Mucosa of descending colon (tissue), 3 donors: ENCODE measurements around the gene LRRTM4. TPM values are rescaled to one million over a fixed set of nuclear protein-coding genes. Genes with fewer than 3 reads are reported as not detected.

Experiments
- ATAC-seq: fragments of 200-7000 bp; cut with Tn5 transposase; one replicate; pipeline ENCODE4 v1.9.1; 2020; ENCODE audit warnings: mild to moderate bottlenecking, moderate library complexity
- DNase-seq, 3 donors: peaks; one replicate each; pipeline ENCODE4 v3.0.0-alpha.2; 2020
- H3K36me3 ChIP-seq: fragments of 200-600 bp; one replicate; pipeline ENCODE4 v1.8.0; 2021; ENCODE audit warnings: low read depth, mild to moderate bottlenecking
- H3K4me1 ChIP-seq: fragments of 200-600 bp; one replicate; pipeline ENCODE4 v1.8.0; 2021; ENCODE audit warnings: low read depth, mild to moderate bottlenecking
- H3K4me3 ChIP-seq: fragments of 200-600 bp; one replicate; pipeline ENCODE4 v1.8.0; 2021; ENCODE audit warnings: mild to moderate bottlenecking
- H3K9me3 ChIP-seq: fragments of 200-600 bp; one replicate; pipeline ENCODE4 v1.8.0; 2021; ENCODE audit warnings: mild to moderate bottlenecking
- CTCF ChIP-seq: fragments of 200-600 bp; IDR thresholded peaks from one replicate; pipeline ENCODE4 v1.8.0; 2022; ENCODE audit warnings: antibody characterized with exemption, mild to moderate bottlenecking
- intact Hi-C, 2 donors: fragments of 100-400 bp; cut with DNase I in 1 of 2; cut with micrococcal nuclease in 1 of 2; formaldehyde crosslinking; loops; one replicate each; pipeline versions ENCODE4 v1.11.0 to v1.11.1; 2022; cut with DNase I, micrococcal nuclease
- total RNA-seq, 3 donors: library from RNA; stranded (reverse); fragmentation: NEBNext Ultra II Directional in 2 of 3; extraction: Animal tissue kit (Norgen Biotek cat#: 25700) in 2 of 3; gene quantifications; one replicate each; pipeline versions ENCODE4 v1.2.1 to v1.2.4, GENCODE V29; 2021 to 2023
- donor health status: DM: no; HTN: no; CAD: no; lungs with moderate emphysema.
- donor health status: DM: no; HTN: no; CAD: no.
- donor health status: DM: no; HTN: yes; CAD: no.

Gene LRRTM4
- total RNA-seq, 3 donors from 2014 or later: 0.41 to 1.4 TPM; not detected in 1

- DNase-seq (no peak), ATAC-seq (no peak)
- no peak for TF ChIP-seq CTCF
- no peaks in the 10 kb centered on the region for H3K36me3 ChIP-seq
- no peaks in the 10 kb centered on the region for H3K4me1 ChIP-seq
- H3K4me3 ChIP-seq: no peak overlapping the region
- H3K9me3 ChIP-seq: no peaks in the 10 kb centered on the region
- intact Hi-C loops: no loop called here
These were observed 123.1 kb downstream of the LRRTM4 start for GRCh38 chr2:77398970-77399600.

DNA sequence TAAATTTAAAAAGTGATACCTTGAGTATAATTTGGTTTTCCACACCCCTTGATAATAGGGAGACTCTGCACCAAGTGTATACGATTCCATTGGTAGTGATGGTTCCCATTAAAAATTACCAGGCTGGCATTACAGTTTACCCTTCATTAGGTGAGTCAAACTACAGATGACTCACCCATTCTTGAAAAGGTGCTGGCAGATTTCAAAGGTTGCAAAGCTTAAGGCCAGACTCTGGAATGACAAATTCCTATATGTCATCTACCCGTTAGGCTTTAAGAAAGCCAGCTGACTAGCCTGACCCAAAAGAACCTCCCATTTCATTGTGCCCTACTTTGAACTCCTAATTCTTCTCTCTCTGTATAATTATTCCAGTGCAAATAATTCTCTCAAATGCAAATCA lies 124.4 kb downstream of the LRRTM4 start:
- no peak overlapping the region for H3K4me3 ChIP-seq
- intact Hi-C loops: no loop called here
- DNase-seq (no peak), ATAC-seq (no peak)
- TF ChIP-seq CTCF: no peak
- H3K9me3 ChIP-seq: no peaks in the 10 kb centered on the region
- no peaks in the 10 kb centered on the region for H3K36me3 ChIP-seq
- H3K4me1 ChIP-seq: no peaks in the 10 kb centered on the region

DNA sequence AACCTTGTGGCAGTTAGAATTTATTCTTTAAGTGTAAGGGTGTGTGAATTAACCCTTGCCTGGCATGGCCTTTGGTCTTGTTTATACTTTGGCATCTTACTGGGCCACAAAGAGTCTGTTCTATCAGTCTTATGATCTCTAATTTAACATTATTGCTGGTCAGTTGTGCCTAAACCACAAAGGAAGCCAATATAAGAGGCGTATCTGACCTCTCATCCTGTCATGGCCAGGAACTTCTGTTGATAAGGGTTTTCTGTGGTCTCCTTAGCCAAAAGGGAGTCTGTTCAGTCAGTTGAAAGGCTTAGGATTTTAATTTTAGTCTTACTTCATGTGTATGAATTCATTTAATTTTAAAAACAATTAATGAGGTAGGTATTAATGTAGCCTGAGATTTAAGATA lies 127.2 kb downstream of the LRRTM4 start:
- no peaks in the 10 kb centered on the region for H3K36me3 ChIP-seq
- DNase-seq (no peak), ATAC-seq (no peak)
- no peak overlapping the region for H3K4me3 ChIP-seq
- intact Hi-C loops: no loop called here
- H3K4me1 ChIP-seq: no peaks in the 10 kb centered on the region
- H3K9me3 ChIP-seq: no peaks in the 10 kb centered on the region
- no peak for TF ChIP-seq CTCF

GRCh38 chr2:77391119-77391518 lies 131.1 kb downstream of the LRRTM4 start:
- TF ChIP-seq CTCF: no peak
- no peak for ATAC-seq
- intact Hi-C loops: no loop called here
- Histone ChIP-seq H3K4me3 (no peak overlapping the region), H3K9me3 (no peaks in the 10 kb centered on the region), H3K4me1 (no peaks in the 10 kb centered on the region), H3K36me3 (no peaks in the 10 kb centered on the region)
- no peak for DNase-seq

DNA sequence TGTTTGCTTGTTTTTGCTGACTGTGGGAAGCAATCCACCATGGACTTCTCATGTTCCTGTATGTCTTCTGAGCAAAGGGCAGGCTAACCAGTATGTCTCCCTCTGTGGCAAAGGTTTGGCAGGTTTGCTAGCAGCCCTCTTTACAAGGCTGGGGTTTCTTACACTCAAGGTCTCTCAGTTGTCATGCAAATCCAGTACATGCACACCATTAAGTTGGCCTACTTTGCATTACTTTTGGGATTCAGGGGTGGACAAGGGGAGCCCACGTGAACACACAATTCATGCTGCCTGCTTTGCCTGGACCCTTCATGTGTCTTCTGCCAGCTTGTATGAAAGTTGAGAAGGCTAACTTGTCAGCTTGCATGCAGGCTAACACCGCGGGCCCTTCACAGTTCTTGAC lies 134.9 kb downstream of the LRRTM4 start:
- intact Hi-C loops: no loop called here
- no peak for TF ChIP-seq CTCF
- ATAC-seq (no peak), DNase-seq (no peak)
- no peaks in the 10 kb centered on the region for H3K36me3 ChIP-seq
- H3K4me3 ChIP-seq: no peak overlapping the region
- no peaks in the 10 kb centered on the region for H3K4me1 ChIP-seq
- H3K9me3 ChIP-seq: no peaks in the 10 kb centered on the region

GRCh38 chr2:77372636-77373035 lies 149.5 kb downstream of the LRRTM4 start:
- H3K36me3 ChIP-seq: no peaks in the 10 kb centered on the region
- no peaks in the 10 kb centered on the region for H3K9me3 ChIP-seq
- DNase-seq: no peak
- TF ChIP-seq CTCF: no peak
- no peak for ATAC-seq
- intact Hi-C loops: no loop called here
- H3K4me1 ChIP-seq: no peaks in the 10 kb centered on the region
- no peak overlapping the region for H3K4me3 ChIP-seq
